ENCODE data around the gene MSN.

Gene MSN

DNA sequence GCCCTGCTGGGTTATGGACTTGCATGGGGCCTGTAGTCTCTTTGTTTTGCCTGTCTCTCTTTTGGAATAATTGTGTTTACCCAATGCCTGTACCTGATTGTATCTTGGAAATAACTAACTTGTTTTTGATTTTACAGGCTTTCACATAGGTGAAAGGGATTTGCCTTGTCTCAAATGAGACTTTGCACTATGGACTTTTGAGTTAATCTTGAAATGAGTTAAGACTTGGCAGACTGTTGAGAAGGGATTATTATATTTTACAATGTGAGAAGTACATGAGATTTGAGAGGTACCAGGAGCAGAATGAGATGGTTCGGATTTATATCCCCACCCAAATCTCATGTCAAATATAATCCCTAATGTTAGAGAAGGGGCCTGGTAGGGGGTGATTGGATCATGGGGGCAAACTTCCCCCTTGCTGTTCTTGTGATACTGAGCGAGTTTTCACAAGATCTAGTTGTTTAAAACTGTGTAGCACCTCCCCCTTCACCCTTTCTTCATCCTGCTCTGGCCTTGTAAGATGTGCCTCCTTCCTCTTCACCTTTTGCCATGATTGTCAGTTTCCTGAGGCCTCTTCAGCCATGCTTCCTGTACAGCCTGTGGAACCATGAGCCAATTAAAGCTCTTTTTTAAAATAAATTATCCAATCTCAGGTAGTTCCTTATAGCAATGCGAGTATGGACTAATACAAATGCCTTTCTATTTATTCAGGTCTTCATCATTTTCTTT lies 102.3 kb downstream of the MSN start:
- Histone ChIP-seq H3K4me1 (ENCODE audit: control insufficient read depth, insufficient read depth, low read length) (no peaks in the 10 kb centered on the region), H3K9me3 (ENCODE audit: control insufficient read depth, low read length) (no peaks in the 10 kb centered on the region), H3K4me3 (ENCODE audit: low read length) (no peak overlapping the region), H3K27me3 (ENCODE audit: control insufficient read depth, insufficient read depth, low read length) (no peaks in the 10 kb centered on the region), H3K9ac (ENCODE audit: low read length) (no peak overlapping the region), H3K36me3 (ENCODE audit: control insufficient read depth, insufficient read depth, low read length) (no peaks in the 10 kb centered on the region)

DNA sequence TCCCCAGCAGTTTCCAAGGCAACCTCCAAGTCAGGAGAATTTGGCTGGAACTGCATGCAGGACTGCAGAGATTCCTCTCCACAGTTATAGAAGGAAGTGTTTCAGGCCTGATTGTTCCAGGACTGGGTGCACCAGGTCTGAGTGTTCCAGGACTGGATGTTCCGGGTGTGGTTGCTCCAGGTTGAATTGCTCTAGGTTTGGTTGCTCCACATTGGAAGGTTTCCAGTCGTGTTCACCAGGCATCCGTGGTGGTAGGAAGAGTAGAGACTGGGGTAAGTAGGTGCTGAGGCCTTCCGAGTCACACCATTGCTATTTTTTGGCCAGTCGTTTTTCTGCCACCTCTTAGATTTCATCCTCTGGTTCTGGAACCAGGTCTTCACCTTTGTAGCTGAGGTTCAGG lies 105.4 kb downstream of the MSN start:
- Histone ChIP-seq H3K4me1 (ENCODE audit: control insufficient read depth, insufficient read depth, low read length) (no peaks in the 10 kb centered on the region), H3K9me3 (ENCODE audit: control insufficient read depth, low read length) (no peaks in the 10 kb centered on the region), H3K4me3 (ENCODE audit: low read length) (no peak overlapping the region), H3K27me3 (ENCODE audit: control insufficient read depth, insufficient read depth, low read length) (no peaks in the 10 kb centered on the region), H3K36me3 (ENCODE audit: control insufficient read depth, insufficient read depth, low read length) (no peaks in the 10 kb centered on the region), H3K9ac (ENCODE audit: low read length) (no peak overlapping the region)

DNA sequence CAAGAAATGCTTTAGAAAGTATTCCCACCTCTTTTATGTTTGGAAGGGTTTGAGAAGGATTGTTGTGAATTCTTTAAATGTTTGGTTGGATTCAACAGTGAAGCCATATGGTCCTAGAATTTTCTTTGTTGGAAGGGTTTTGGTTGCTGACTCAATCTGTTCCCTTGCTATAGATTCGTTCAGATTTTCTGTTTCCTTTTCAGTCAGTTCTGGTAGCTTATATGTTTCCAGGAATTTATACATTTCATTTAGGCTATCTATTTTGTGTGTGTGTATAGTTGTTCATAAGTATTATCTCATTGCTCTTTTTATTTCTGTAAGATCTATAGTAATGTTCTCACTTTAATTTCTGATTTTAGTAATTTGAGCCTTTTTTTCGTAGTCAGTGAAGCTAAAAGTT lies 114.4 kb downstream of the MSN start:
- Histone ChIP-seq H3K27me3 (ENCODE audit: control insufficient read depth, insufficient read depth, low read length) (no peaks in the 10 kb centered on the region), H3K4me1 (ENCODE audit: control insufficient read depth, insufficient read depth, low read length) (no peaks in the 10 kb centered on the region), H3K9me3 (ENCODE audit: control insufficient read depth, low read length) (no peaks in the 10 kb centered on the region), H3K36me3 (ENCODE audit: control insufficient read depth, insufficient read depth, low read length) (no peaks in the 10 kb centered on the region), H3K4me3 (ENCODE audit: low read length) (no peak overlapping the region), H3K9ac (ENCODE audit: low read length) (no peak overlapping the region)

DNA sequence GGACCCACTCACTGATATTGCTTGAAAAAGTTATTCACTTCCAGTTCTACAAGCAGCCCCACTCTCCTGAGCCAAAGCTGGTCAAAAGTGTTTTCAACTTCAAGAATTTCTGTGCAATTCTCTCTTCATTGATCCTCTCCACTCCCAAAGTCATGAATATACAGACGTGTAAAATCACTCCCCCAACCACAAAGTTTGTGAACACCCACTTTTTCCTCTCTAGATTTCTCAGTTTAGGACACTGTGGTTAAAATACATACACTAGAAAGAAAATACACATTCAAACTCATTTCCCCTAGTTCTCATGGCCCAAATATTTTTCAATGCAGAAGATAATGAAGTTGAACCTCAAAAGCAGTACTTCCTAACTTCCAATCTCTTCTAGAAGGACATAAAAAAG lies 116.3 kb downstream of the MSN start:
- Histone ChIP-seq H3K27me3 (ENCODE audit: control insufficient read depth, insufficient read depth, low read length) (no peaks in the 10 kb centered on the region), H3K9me3 (ENCODE audit: control insufficient read depth, low read length) (no peaks in the 10 kb centered on the region), H3K4me1 (ENCODE audit: control insufficient read depth, insufficient read depth, low read length) (no peaks in the 10 kb centered on the region), H3K36me3 (ENCODE audit: control insufficient read depth, insufficient read depth, low read length) (no peaks in the 10 kb centered on the region), H3K4me3 (ENCODE audit: low read length) (no peak overlapping the region), H3K9ac (ENCODE audit: low read length) (no peak overlapping the region)

All from mucosa of stomach (tissue), 1 donor.